Measurements from ENCODE around the gene SLC10A7.

SLC10A7 gene

GRCh38 chr4:146469022-146469421 lies 52.7 kb downstream of the SLC10A7 start:
- Mint-ChIP-seq H3K27me3 (ENCODE audit: low read depth) (no peaks in the 10 kb centered on the region), H3K36me3 (ENCODE audit: low read depth) (no peaks in the 10 kb centered on the region), H3K4me1 (no peaks in the 10 kb centered on the region), H3K9me3 (no peaks in the 10 kb centered on the region), H3K27ac (no peak overlapping the region), H3K4me3 (no peak overlapping the region)
- TF ChIP-seq CTCF (IDR thresholded peaks at IDR 0.05; ENCODE audit: unreplicated experiment in 3 of 3) = no peak

GRCh38 chr4:146465628-146466027 lies 56.1 kb downstream of the SLC10A7 start:
- no peak overlapping the region for H3K27ac Mint-ChIP-seq
- no peaks in the 10 kb centered on the region for H3K9me3 Mint-ChIP-seq
- no peaks in the 10 kb centered on the region for H3K4me1 Mint-ChIP-seq
- H3K27me3 Mint-ChIP-seq (ENCODE audit: low read depth) = no peaks in the 10 kb centered on the region
- no peak for TF ChIP-seq CTCF (IDR thresholded peaks at IDR 0.05; ENCODE audit: unreplicated experiment in 3 of 3)
- H3K4me3 Mint-ChIP-seq = no peak overlapping the region
- H3K36me3 Mint-ChIP-seq (ENCODE audit: low read depth) = no peaks in the 10 kb centered on the region

- no peak for TF ChIP-seq CTCF (IDR thresholded peaks at IDR 0.05; ENCODE audit: unreplicated experiment in 3 of 3)
- Mint-ChIP-seq H3K27ac (no peak overlapping the region), H3K36me3 (ENCODE audit: low read depth) (no peaks in the 10 kb centered on the region), H3K9me3 (no peaks in the 10 kb centered on the region), H3K27me3 (ENCODE audit: low read depth) (no peaks in the 10 kb centered on the region), H3K4me3 (no peak overlapping the region), H3K4me1 (no peaks in the 10 kb centered on the region)
These were observed 59.5 kb downstream of the SLC10A7 start for GRCh38 chr4:146462251-146462650.

- Mint-ChIP-seq H3K27me3 (ENCODE audit: low read depth) (no peaks in the 10 kb centered on the region), H3K36me3 (ENCODE audit: low read depth) (no peaks in the 10 kb centered on the region), H3K4me1 (no peaks in the 10 kb centered on the region), H3K27ac (no peak overlapping the region), H3K4me3 (no peak overlapping the region), H3K9me3 (no peaks in the 10 kb centered on the region)
- no peak for TF ChIP-seq CTCF (IDR thresholded peaks at IDR 0.05; ENCODE audit: unreplicated experiment in 3 of 3)
These were observed 63.1 kb downstream of the SLC10A7 start for GRCh38 chr4:146458594-146458993.

GRCh38 chr4:146456681-146457080 lies 65.1 kb downstream of the SLC10A7 start:
- TF ChIP-seq CTCF (IDR thresholded peaks at IDR 0.05; ENCODE audit: unreplicated experiment in 3 of 3) = no peak
- no peaks in the 10 kb centered on the region for H3K36me3 Mint-ChIP-seq (ENCODE audit: low read depth)

GRCh38 chr4:146453181-146453807 lies 68.4 kb downstream of the SLC10A7 start:
- Mint-ChIP-seq H3K27me3 (ENCODE audit: low read depth) (no peaks in the 10 kb centered on the region), H3K36me3 (ENCODE audit: low read depth) (no peaks in the 10 kb centered on the region), H3K9me3 (peaks cover 3% of the 10 kb centered on the region), H3K4me3 (no peak overlapping the region), H3K4me1 (no peaks in the 10 kb centered on the region), H3K27ac (no peak overlapping the region)
- no peak for TF ChIP-seq CTCF (IDR thresholded peaks at IDR 0.05; ENCODE audit: unreplicated experiment in 3 of 3)

More at GRCh38 chr4:146456681-146457080, 65.1 kb downstream of the SLC10A7 start:
- Mint-ChIP-seq H3K27me3 (ENCODE audit: low read depth) (no peaks in the 10 kb centered on the region), H3K9me3 (no peaks in the 10 kb centered on the region), H3K4me3 (no peak overlapping the region), H3K4me1 (no peaks in the 10 kb centered on the region), H3K27ac (no peak overlapping the region)

Data from nephron (organoid).